IPS DF 19.7 (cell line): ENCODE results near the gene YBX1.
"Not testable (repeated sequence)": the region's sequence is repeated elsewhere in the genome, so short reads cannot be mapped to it uniquely, and the experiment has no call there.

Experiments used
- DNase-seq: peaks from one replicate; pipeline ENCODE4 v3.0.0-alpha.2; 2013; ENCODE audit warnings: low read depth, low spot score

The YBX1 gene

DNA sequence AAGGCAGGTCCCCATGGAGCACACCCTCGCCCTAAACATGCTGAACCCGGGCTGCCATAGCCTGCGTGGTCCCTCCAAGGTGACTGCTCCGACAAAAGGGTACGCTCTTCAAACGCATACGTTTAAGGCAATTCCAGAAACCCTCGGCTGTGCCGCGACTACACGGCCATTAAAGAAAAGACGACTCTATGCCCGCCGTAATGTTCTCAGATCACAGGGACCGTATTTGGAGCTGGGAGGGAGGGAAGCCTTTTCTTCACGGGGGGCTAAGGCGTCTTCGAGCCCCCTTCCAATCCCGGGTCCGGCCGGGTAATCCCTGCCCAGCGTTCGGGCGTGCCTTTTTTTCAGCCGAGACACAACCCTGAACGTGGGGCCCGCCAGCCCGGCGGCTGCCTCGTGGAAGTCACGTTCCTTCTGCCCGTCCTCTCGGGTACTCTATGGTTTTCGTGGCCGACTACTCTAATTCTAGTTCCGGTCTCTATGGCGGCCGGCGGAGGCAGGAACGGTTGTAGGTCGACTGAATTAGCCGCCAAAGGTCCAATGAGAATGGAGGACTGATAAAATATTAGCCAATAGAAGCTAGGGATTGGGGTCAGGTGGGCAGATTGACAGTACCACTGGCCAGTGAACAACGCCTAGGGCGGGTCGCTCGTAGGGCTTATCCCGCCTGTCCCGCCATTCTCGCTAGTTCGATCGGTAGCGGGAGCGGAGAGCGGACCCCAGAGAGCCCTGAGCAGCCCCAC, at the start of gene YBX1:
YBX1 (plus strand) TSS at position 678 of the 743 bp plus-strand sequence. CDS start 148 bp downstream, outside the sequence.
- peak; percentile 97 for DNase-seq

DNA sequence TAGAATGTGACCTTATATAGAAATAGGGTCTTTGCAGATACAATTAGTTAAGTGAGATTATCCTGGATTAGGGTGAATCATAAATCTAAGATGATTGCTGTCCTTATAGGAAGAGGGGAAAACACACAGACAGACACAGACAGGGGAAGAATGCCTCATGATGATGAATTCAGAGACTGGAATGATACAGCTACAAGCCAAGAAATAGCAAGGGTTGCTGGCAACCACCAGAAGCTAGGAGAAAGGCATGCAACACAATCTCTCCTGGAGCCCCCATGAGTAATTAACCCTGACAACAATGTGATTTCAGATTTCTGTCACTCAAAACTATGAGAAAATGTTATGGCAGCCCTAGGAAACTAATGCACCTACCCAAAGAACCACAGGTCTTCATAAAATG, 43.1 kb upstream of the YBX1 start:
- no peak for DNase-seq

DNA sequence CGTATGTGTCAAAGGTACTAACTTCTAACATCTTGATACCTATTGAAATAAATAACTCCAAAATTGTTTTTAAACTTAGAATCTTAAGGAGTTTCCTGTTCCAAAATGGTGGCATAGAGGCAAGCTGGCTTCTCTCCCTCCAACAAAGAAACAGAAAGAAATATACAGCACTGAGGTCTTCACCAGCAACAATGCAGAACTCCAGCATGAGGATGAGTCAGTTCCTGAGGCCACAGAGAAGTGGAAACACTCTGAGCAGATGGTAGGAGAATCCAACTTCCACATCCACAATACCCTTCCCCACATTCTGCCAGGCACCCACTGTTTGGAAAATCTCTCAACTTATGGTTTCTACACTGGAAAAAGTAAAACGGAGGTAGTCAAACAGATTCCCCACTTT, 36.2 kb upstream of the YBX1 start:
- DNase-seq: no peak

- DNase-seq: no peak
Measured at GRCh38 chr1:42657201-42657600, 25.0 kb upstream of the YBX1 start.

DNA sequence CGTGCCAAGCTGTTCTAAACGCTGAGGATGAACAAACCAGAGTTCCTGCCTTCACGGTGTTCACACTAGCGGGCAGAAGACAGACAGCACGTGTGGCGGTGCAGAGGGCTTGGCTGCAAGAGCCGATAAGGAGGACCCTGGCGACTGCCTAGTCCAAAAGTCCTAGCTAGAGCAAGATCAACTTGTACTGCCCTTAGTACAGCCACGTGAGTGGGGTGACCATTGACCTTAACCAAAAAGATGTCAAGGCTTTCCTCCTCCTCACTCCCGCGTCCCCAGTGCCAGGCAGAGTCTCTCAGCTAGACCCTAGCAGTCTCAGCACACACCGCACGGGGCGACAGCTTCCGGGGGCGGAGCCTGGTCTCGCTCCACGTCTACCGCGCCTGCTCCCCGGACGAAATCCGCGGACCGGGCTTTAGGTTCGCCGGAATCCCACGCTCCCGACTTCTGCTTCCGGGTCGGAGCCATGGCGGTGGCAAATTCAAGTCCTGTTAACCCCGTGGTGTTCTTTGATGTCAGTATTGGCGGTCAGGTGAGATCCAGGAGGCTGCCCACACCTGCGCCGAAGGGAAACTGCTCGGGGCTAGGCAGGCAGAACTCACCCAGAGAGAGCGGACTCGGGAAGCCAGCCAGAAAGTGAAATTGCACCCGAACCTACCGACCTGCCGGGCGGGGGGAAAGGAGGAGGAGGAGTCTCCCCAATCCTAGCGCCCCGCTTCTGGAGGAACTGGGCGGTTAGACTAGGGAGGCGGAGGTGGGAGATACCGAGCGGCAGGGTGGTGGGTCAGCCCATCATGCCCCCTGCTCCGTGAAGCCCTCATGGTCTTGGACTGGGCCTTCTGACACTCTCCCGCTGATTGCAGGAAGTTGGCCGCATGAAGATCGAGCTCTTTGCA, 24.0 kb upstream of the YBX1 start, which contains the start of gene PPIH:
PPIH (plus strand) TSS at position 443 of the 896 bp plus-strand sequence; CDS start at position 467, 24 bp downstream.
- peak; percentile 83 for DNase-seq

DNA sequence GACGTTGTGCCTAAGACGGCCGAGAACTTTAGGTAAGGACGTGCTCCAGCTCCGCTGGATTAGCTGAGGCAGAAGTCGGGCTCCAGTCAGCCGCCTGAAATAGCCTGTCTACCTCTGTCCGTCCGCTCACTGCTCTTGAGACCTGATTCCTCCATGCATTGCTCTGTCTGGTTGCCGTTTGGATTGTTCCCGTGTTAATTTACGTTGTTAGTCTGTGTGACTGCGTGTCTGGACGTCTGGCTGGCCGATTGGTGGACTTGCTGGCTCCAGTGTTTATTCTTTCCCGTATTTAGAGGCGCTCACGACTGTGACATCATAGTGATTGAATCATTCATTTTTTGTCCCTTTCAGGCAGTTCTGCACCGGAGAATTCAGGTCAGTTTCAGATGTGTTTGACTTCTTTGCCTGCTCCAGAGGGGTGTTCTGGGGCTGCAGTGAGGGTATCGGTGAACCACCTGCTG, 23.3 kb upstream of the YBX1 start:
- DNase-seq: no peak

GRCh38 chr1:42660907-42661500, 21.2 kb upstream of the YBX1 start:
- DNase-seq: no peak

GRCh38 chr1:42669936-42670335, 12.3 kb upstream of the YBX1 start:
- no peak for DNase-seq

GRCh38 chr1:42670425-42670824, 11.8 kb upstream of the YBX1 start:
- DNase-seq: no peak

GRCh38 chr1:42674214-42674613, 8.0 kb upstream of the YBX1 start:
- no peak for DNase-seq

DNA sequence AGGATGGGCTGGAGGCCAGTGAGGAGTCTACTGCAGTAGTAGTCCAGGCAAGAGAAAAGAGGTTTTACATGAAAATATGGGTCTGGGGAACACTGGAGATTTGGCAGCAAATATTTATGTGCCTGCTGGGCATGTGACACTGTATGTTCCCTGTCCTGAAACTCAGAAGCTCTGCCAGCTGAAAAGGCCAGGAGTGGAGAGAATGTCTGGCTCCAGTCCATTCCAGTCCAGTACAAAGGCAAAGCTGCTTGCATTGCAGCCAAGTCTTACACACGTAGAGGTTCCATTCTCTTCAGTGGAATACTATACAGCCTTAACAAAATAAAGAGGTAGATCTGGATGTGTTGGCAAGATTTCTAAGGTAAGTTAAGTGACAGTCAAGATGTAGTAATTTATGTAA, 7.5 kb upstream of the YBX1 start:
- DNase-seq: no peak

DNA sequence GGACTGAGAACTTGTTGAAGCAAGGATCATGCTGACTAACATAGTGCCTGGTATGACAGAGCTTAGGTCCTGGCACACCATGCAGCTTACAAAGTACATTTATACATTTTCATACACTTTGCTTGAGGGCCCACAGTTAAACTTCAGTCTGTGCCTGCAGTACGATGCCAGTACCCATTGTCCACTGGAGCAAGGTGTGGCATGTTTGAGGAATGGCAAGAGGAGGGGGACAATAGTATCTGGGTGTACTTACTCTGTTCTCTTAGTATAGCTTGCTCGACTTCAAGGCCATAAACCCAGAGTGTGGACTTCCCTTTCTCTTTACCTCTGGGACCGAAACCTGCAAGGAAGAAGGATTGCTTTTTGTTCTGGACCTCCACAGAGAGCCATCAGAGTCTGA, 6.8 kb upstream of the YBX1 start:
- DNase-seq: no peak

GRCh38 chr1:42676534-42677087, 5.6 kb upstream of the YBX1 start:
- DNase-seq: no peak

GRCh38 chr1:42679364-42679983, 2.7 kb upstream of the YBX1 start:
- DNase-seq: no peak

GRCh38 chr1:42680055-42680454, 2.2 kb upstream of the YBX1 start:
- no peak for DNase-seq

- DNase-seq: no peak
Measured at GRCh38 chr1:42680921-42681683, 1.1 kb upstream of the YBX1 start.

DNA sequence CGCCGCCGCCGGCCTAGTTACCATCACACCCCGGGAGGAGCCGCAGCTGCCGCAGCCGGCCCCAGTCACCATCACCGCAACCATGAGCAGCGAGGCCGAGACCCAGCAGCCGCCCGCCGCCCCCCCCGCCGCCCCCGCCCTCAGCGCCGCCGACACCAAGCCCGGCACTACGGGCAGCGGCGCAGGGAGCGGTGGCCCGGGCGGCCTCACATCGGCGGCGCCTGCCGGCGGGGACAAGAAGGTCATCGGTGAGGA, 193 bp downstream of the YBX1 start:
- not testable (repeated sequence) for DNase-seq

- DNase-seq: no peak
Measured at GRCh38 chr1:42682739-42683531, 717 bp downstream of the YBX1 start.

DNA sequence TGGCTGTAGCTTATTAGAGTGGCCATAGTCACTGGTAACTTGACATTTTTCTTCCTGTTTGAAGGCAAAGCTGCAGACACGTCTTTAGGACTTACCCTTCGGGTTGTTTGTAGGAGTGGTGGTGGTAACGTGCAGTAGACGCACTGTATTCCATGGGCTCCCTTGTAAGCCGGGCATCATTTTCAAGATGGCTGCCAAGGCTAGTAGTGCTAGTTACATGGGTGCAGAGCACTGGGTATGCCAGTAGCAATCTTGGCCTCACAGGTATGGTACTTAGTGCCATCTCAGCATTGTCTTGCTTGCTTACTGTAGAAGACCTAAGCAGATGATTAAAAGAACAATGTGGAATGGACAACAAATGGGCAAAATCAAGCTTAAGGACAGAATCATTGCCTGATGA, 1.9 kb downstream of the YBX1 start:
- DNase-seq: no peak

DNA sequence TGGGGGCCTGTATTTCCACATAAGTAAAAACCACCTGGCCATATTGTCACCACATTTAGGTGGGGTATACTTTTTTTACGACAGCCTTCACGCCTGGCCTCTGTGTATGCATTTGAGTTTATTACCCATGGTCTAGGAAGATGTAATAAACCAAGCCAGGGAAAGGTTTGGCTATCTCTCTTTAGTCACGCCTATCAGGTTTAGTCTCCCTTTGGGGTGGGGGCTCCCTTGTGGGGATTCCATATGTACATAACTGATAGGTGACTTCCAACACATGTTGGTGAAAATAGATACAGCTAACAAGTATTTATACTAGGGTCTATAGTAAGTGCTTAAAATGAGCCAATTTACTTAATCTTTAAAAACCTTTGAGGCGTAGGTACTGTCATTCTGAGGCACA, 4.2 kb downstream of the YBX1 start:
- DNase-seq: no peak
